ENCODE measurements around the gene SPRR2G.
"Not testable (repeated sequence)": the region's sequence is repeated elsewhere in the genome, so short reads cannot be mapped to it uniquely, and the experiment has no call there.

SPRR2G gene

GRCh38 chr1:153115264-153115663 lies 35.4 kb downstream of the SPRR2G start:
- DNase-seq (ENCODE audit: low spot score): not testable (repeated sequence)

GRCh38 chr1:153113416-153113815 lies 37.3 kb downstream of the SPRR2G start, which contains the start of gene SPRR2F:
TSS of gene SPRR2F (minus strand) at chr1:153113516. CDS start at chr1:153112733, 783 bp downstream.
- no peak for DNase-seq (ENCODE audit: low spot score)

GRCh38 chr1:153112454-153112853 lies 38.2 kb downstream of the SPRR2G start:
- not testable (repeated sequence) for DNase-seq (ENCODE audit: low spot score)

- DNase-seq (ENCODE audit: low spot score): no peak
These were observed 50.4 kb downstream of the SPRR2G start for GRCh38 chr1:153100245-153100644.

Small RNA genes within 50 kb of the gene (small RNA-seq; reads per million reads assigned to genes)
- gene SPRR2C: 0 reads per million in 2 experiments
